ENCODE measurements around the gene KMT2A.
"Not testable (repeated sequence)": the region's sequence is repeated elsewhere in the genome, so short reads cannot be mapped to it uniquely, and the experiment has no call there.

The KMT2A gene

GRCh38 chr11:118438314-118438931 is 2.1 kb downstream of the KMT2A start:
- no peaks in the 10 kb centered on the region for H3K27me3 ChIP-seq (ENCODE audit: insufficient read depth, low read length)
- H3K4me3 ChIP-seq (ENCODE audit: low read length): peak overlapping the region; percentile 94
- no peak overlapping the region for H2AFZ ChIP-seq (ENCODE audit: low read depth, low read length)
- no peaks in the 10 kb centered on the region for H3K9me3 ChIP-seq (ENCODE audit: low read length)
- H3K36me3 ChIP-seq (ENCODE audit: insufficient read depth, low read length): peaks cover 12% of the 10 kb centered on the region
- peaks cover 43% of the 10 kb centered on the region for H3K4me1 ChIP-seq (ENCODE audit: insufficient read depth, low read length)

- H3K27me3 ChIP-seq (ENCODE audit: insufficient read depth, low read length): no peaks in the 10 kb centered on the region
- H3K4me3 ChIP-seq (ENCODE audit: low read length): peak overlapping the region; percentile 94
- H3K4me1 ChIP-seq (ENCODE audit: insufficient read depth, low read length): peaks cover 37% of the 10 kb centered on the region
- no peak overlapping the region for H2AFZ ChIP-seq (ENCODE audit: low read depth, low read length)
- H3K9me3 ChIP-seq (ENCODE audit: low read length): no peaks in the 10 kb centered on the region
- H3K36me3 ChIP-seq (ENCODE audit: insufficient read depth, low read length): peaks cover 20% of the 10 kb centered on the region
These were observed 3.4 kb downstream of the KMT2A start for GRCh38 chr11:118439646-118440045.

GRCh38 chr11:118441770-118442275 is 5.5 kb downstream of the KMT2A start:
- Histone ChIP-seq H3K36me3 (ENCODE audit: insufficient read depth, low read length) (peaks cover 23% of the 10 kb centered on the region), H3K4me3 (ENCODE audit: low read length) (no peak overlapping the region), H3K4me1 (ENCODE audit: insufficient read depth, low read length) (peaks cover 37% of the 10 kb centered on the region), H3K27me3 (ENCODE audit: insufficient read depth, low read length) (no peaks in the 10 kb centered on the region), H2AFZ (ENCODE audit: low read depth, low read length) (no peak overlapping the region), H3K9me3 (ENCODE audit: low read length) (peaks cover 3% of the 10 kb centered on the region)

- no peak overlapping the region for H3K4me3 ChIP-seq (ENCODE audit: low read length)
- H3K36me3 ChIP-seq (ENCODE audit: insufficient read depth, low read length): peaks cover 26% of the 10 kb centered on the region
- H3K4me1 ChIP-seq (ENCODE audit: insufficient read depth, low read length): peaks cover 37% of the 10 kb centered on the region
- H3K9me3 ChIP-seq (ENCODE audit: low read length): peaks cover 3% of the 10 kb centered on the region
- H2AFZ ChIP-seq (ENCODE audit: low read depth, low read length): no peak overlapping the region
- H3K27me3 ChIP-seq (ENCODE audit: insufficient read depth, low read length): no peaks in the 10 kb centered on the region
These were observed 6.0 kb downstream of the KMT2A start for GRCh38 chr11:118442301-118442700.

GRCh38 chr11:118442908-118443589 is 6.8 kb downstream of the KMT2A start:
- no peak overlapping the region for H2AFZ ChIP-seq (ENCODE audit: low read depth, low read length)
- no peak overlapping the region for H3K4me3 ChIP-seq (ENCODE audit: low read length)
- H3K36me3 ChIP-seq (ENCODE audit: insufficient read depth, low read length): peaks cover 31% of the 10 kb centered on the region
- peaks cover 3% of the 10 kb centered on the region for H3K9me3 ChIP-seq (ENCODE audit: low read length)
- H3K4me1 ChIP-seq (ENCODE audit: insufficient read depth, low read length): peaks cover 32% of the 10 kb centered on the region
- H3K27me3 ChIP-seq (ENCODE audit: insufficient read depth, low read length): no peaks in the 10 kb centered on the region

- Histone ChIP-seq H3K36me3 (ENCODE audit: insufficient read depth, low read length) (peaks cover 35% of the 10 kb centered on the region), H3K4me1 (ENCODE audit: insufficient read depth, low read length) (peaks cover 30% of the 10 kb centered on the region), H3K27me3 (ENCODE audit: insufficient read depth, low read length) (no peaks in the 10 kb centered on the region), H3K9me3 (ENCODE audit: low read length) (peaks cover 3% of the 10 kb centered on the region), H3K4me3 (ENCODE audit: low read length) (no peak overlapping the region), H2AFZ (ENCODE audit: low read depth, low read length) (no peak overlapping the region)
These were observed 7.4 kb downstream of the KMT2A start for GRCh38 chr11:118443590-118444218.

GRCh38 chr11:118447423-118447822 is 11.1 kb downstream of the KMT2A start:
- Histone ChIP-seq H3K36me3 (ENCODE audit: insufficient read depth, low read length) (peaks cover 33% of the 10 kb centered on the region), H3K4me1 (ENCODE audit: insufficient read depth, low read length) (peaks cover 8% of the 10 kb centered on the region), H3K9me3 (ENCODE audit: low read length) (peaks cover 3% of the 10 kb centered on the region), H3K27me3 (ENCODE audit: insufficient read depth, low read length) (no peaks in the 10 kb centered on the region), H2AFZ (ENCODE audit: low read depth, low read length) (no peak overlapping the region), H3K4me3 (ENCODE audit: low read length) (no peak overlapping the region)

- Histone ChIP-seq H3K27me3 (ENCODE audit: insufficient read depth, low read length) (no peaks in the 10 kb centered on the region), H3K9me3 (ENCODE audit: low read length) (peaks cover 3% of the 10 kb centered on the region), H2AFZ (ENCODE audit: low read depth, low read length) (no peak overlapping the region), H3K36me3 (ENCODE audit: insufficient read depth, low read length) (peaks cover 34% of the 10 kb centered on the region), H3K4me3 (ENCODE audit: low read length) (no peak overlapping the region), H3K4me1 (ENCODE audit: insufficient read depth, low read length) (peaks cover 5% of the 10 kb centered on the region)
These were observed 12.0 kb downstream of the KMT2A start for GRCh38 chr11:118448294-118448693.

- Histone ChIP-seq H3K36me3 (ENCODE audit: insufficient read depth, low read length) (peaks cover 38% of the 10 kb centered on the region), H2AFZ (ENCODE audit: low read depth, low read length) (no peak overlapping the region), H3K27me3 (ENCODE audit: insufficient read depth, low read length) (no peaks in the 10 kb centered on the region), H3K4me1 (ENCODE audit: insufficient read depth, low read length) (peaks cover 5% of the 10 kb centered on the region), H3K9me3 (ENCODE audit: low read length) (peaks cover 3% of the 10 kb centered on the region), H3K4me3 (ENCODE audit: low read length) (no peak overlapping the region)
These were observed 13.1 kb downstream of the KMT2A start for GRCh38 chr11:118449316-118449918.

- Histone ChIP-seq H2AFZ (ENCODE audit: low read depth, low read length) (no peak overlapping the region), H3K4me3 (ENCODE audit: low read length) (no peak overlapping the region), H3K36me3 (ENCODE audit: insufficient read depth, low read length) (peaks cover 35% of the 10 kb centered on the region), H3K9me3 (ENCODE audit: low read length) (peaks cover 3% of the 10 kb centered on the region), H3K4me1 (ENCODE audit: insufficient read depth, low read length) (peaks cover 5% of the 10 kb centered on the region), H3K27me3 (ENCODE audit: insufficient read depth, low read length) (no peaks in the 10 kb centered on the region)
These were observed 14.2 kb downstream of the KMT2A start for GRCh38 chr11:118450451-118450850.

GRCh38 chr11:118462178-118462577 is 25.9 kb downstream of the KMT2A start:
- Histone ChIP-seq H3K27me3 (ENCODE audit: insufficient read depth, low read length) (no peaks in the 10 kb centered on the region), H3K4me3 (ENCODE audit: low read length) (no peak overlapping the region), H3K9me3 (ENCODE audit: low read length) (no peaks in the 10 kb centered on the region), H2AFZ (ENCODE audit: low read depth, low read length) (no peak overlapping the region), H3K4me1 (ENCODE audit: insufficient read depth, low read length) (no peaks in the 10 kb centered on the region), H3K36me3 (ENCODE audit: insufficient read depth, low read length) (peaks cover 18% of the 10 kb centered on the region)

- not testable (repeated sequence) for H2AFZ ChIP-seq (ENCODE audit: low read depth, low read length); H3K4me1 ChIP-seq (ENCODE audit: insufficient read depth, low read length); H3K4me3 ChIP-seq (ENCODE audit: low read length); H3K27me3 ChIP-seq (ENCODE audit: insufficient read depth, low read length); H3K9me3 ChIP-seq (ENCODE audit: low read length)
- peaks cover 61% of the 10 kb centered on the region for H3K36me3 ChIP-seq (ENCODE audit: insufficient read depth, low read length)
These were observed 32.7 kb downstream of the KMT2A start for GRCh38 chr11:118468968-118469367.

- H2AFZ ChIP-seq (ENCODE audit: low read depth, low read length): no peak overlapping the region
- no peak overlapping the region for H3K4me3 ChIP-seq (ENCODE audit: low read length)
- no peaks in the 10 kb centered on the region for H3K9me3 ChIP-seq (ENCODE audit: low read length)
- H3K27me3 ChIP-seq (ENCODE audit: insufficient read depth, low read length): no peaks in the 10 kb centered on the region
- peaks cover 65% of the 10 kb centered on the region for H3K36me3 ChIP-seq (ENCODE audit: insufficient read depth, low read length)
- no peaks in the 10 kb centered on the region for H3K4me1 ChIP-seq (ENCODE audit: insufficient read depth, low read length)
These were observed 34.7 kb downstream of the KMT2A start for GRCh38 chr11:118471030-118471429.

All from neuron (in vitro differentiated cells).